Tibial nerve (tissue), 4 donors: ENCODE results near the gene NDRG3. TPM values are rescaled to one million over a fixed set of nuclear protein-coding genes. Genes with fewer than 3 reads are reported as not detected.

ENCODE experiments used
- DNase-seq, 2 donors: peaks; one replicate each; pipeline ENCODE4 v3.0.0-alpha.2; 2019; ENCODE audit warnings: low spot score in 2 of 2
- H3K27ac ChIP-seq, 4 donors: fragments of 200-600 bp; sonication (generic) in 3 of 4; one replicate each; pipeline ENCODE4 v1.5.1; 2017 to 2019; ENCODE audit warnings: mild to moderate bottlenecking in 1 of 4
- H3K27me3 ChIP-seq, 2 donors: fragments of 200-600 bp; sonication (generic) in 1 of 2; one replicate each; pipeline versions ENCODE4 v1.5.1 to v1.6.0; 2017 to 2019
- H3K36me3 ChIP-seq, 3 donors: fragments of 200-600 bp; sonication (generic); one replicate each; pipeline ENCODE4 v1.5.1; 2018 to 2019
- H3K4me1 ChIP-seq, 4 donors: fragments of 200-600 bp; sonication (generic) in 3 of 4; one replicate each; pipeline ENCODE4 v1.5.1; 2017 to 2019
- H3K4me3 ChIP-seq, 4 donors: fragments of 200-600 bp; sonication (generic) in 3 of 4; one replicate each; pipeline ENCODE4 v1.5.1; 2017 to 2019; ENCODE audit warnings: mild to moderate bottlenecking in 1 of 4, moderate library complexity in 1 of 4
- H3K9me3 ChIP-seq, 4 donors: fragments of 200-600 bp; sonication (generic) in 3 of 4; one replicate each; pipeline ENCODE4 v1.5.1; 2017 to 2019
- EP300 ChIP-seq, 2 donors: sonication (generic); formaldehyde crosslinking; IDR thresholded peaks; one replicate each; pipeline ENCODE4 v1.6.1; 2017; ENCODE audit warnings: antibody characterized with exemption in 2 of 2, mild to moderate bottlenecking in 1 of 2
- POLR2A ChIP-seq, 2 donors: fragments of 450-650 bp; IDR thresholded peaks; one replicate each; pipeline ENCODE4 v1.6.1; 2017; ENCODE audit warnings: antibody characterized with exemption in 2 of 2, mild to moderate bottlenecking in 2 of 2, moderate library complexity in 2 of 2
- whole genome bisulfite sequencing, 2 donors: methylation state at CpG; one replicate each; pipeline ENCODE4 v1.1.5; 2018; 5-methylcytosine and 5-hydroxymethylcytosine counted together
- total RNA-seq, 4 donors: library from RNA; depleted of rRNA; stranded (reverse); fragments of >200 nt; gene quantifications; one replicate each; pipeline ENCODE4 v1.1.0, GENCODE V29; 2016
- TF ChIP-seq, protein P1 (sequence below), 5 experiments: fragments of 200-600 bp in 3 of 5; fragments of 450-650 bp in 2 of 5; sonication (generic) in 3 of 5; IDR thresholded peaks; one replicate each; pipeline ENCODE4 v1.5.1; 2016 to 2019; ENCODE audit warnings: antibody characterized with exemption in 5 of 5, mild to moderate bottlenecking in 3 of 5, moderate library complexity in 2 of 5

The NDRG3 gene
- total RNA-seq, 4 donors from 2014 or later, result 13.9 to 21.9 (median 19.2) TPM

DNA sequence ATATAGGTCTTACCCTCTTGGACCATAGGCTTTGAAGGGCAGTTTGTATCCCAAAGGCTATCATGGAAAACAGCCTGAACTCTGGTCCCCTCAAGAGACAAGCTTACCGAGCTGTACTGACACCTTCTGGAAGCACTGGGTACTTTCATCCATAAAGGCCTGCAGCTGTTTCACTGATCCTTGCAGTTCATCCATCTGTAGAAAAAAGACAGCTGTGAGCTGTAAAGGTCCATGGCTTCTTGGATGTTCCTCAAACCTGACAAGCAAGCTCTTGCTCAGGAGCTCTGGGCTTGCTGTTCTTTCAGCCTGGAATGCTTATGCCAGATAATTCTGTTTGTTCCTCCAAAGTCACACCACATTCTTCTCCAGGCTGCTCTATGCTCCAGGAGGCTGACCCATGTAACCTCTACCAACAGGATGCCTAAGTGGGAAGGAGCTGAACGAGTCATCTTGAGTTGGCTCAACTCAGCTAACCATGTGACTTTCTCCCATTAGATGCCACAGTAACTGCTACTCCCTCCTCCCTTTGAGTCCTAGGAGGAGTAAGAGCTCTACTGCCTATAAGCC, 8.8 kb upstream of the NDRG3 start:
- no peak for TF ChIP-seq POLR2A (IDR thresholded peaks at IDR 0.05)
- TF ChIP-seq, protein P1, sequence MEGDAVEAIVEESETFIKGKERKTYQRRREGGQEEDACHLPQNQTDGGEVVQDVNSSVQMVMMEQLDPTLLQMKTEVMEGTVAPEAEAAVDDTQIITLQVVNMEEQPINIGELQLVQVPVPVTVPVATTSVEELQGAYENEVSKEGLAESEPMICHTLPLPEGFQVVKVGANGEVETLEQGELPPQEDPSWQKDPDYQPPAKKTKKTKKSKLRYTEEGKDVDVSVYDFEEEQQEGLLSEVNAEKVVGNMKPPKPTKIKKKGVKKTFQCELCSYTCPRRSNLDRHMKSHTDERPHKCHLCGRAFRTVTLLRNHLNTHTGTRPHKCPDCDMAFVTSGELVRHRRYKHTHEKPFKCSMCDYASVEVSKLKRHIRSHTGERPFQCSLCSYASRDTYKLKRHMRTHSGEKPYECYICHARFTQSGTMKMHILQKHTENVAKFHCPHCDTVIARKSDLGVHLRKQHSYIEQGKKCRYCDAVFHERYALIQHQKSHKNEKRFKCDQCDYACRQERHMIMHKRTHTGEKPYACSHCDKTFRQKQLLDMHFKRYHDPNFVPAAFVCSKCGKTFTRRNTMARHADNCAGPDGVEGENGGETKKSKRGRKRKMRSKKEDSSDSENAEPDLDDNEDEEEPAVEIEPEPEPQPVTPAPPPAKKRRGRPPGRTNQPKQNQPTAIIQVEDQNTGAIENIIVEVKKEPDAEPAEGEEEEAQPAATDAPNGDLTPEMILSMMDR (IDR thresholded peaks at IDR 0.05), result peak; percentile 48 to 65 (median 63)
- H3K9me3 ChIP-seq, result no peaks in the 10 kb centered on the region
- peak in 1 of 2 donors; percentile 41 for DNase-seq
- no peak overlapping the region for H3K4me3 ChIP-seq
- no peak overlapping the region for H3K27ac ChIP-seq
- H3K27me3 ChIP-seq, result no peaks in the 10 kb centered on the region
- peaks cover 0 to 67% (median 4%) of the 10 kb centered on the region in 3 donors for H3K36me3 ChIP-seq
- 0 to 3% methylated on average over 2 of the region's 2 CpGs for WGBS, 2 donors
- H3K4me1 ChIP-seq, result peaks cover 0 to 6% (median 2%) of the 10 kb centered on the region in 4 donors

DNA sequence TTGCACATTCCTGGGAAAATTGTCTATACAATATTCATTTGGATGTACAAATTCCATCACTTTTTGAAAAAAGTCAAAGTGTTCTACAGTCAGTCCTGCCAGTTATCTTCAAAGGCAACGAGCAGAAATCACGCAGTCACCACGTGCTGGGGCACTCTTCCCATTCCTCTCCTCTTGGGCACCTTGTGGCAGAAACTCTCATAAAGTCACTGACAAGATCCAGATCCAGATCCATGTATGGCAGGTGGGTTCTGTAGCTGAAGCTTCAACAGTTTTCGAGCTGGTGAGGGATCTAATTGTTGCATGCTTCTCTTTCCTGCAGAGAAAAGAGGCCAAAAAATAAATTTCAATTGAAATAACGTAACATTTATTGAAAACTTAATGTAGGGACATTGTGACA, 6.7 kb upstream of the NDRG3 start:
- no peaks in the 10 kb centered on the region for H3K27me3 ChIP-seq
- no peak for DNase-seq
- H3K27ac ChIP-seq, result no peak overlapping the region
- TF ChIP-seq POLR2A (IDR thresholded peaks at IDR 0.05), result no peak
- TF ChIP-seq EP300 (IDR thresholded peaks at IDR 0.05), result no peak
- TF ChIP-seq, protein P1 (IDR thresholded peaks at IDR 0.05), result no peak
- peaks cover 0 to 61% (median 4%) of the 10 kb centered on the region in 3 donors for H3K36me3 ChIP-seq
- no peak overlapping the region for H3K4me3 ChIP-seq
- H3K9me3 ChIP-seq, result no peaks in the 10 kb centered on the region
- peaks cover 0 to 6% (median 2%) of the 10 kb centered on the region in 4 donors for H3K4me1 ChIP-seq
- 90 to 91% methylated on average over 5 of the region's 5 CpGs for WGBS, 2 donors

DNA sequence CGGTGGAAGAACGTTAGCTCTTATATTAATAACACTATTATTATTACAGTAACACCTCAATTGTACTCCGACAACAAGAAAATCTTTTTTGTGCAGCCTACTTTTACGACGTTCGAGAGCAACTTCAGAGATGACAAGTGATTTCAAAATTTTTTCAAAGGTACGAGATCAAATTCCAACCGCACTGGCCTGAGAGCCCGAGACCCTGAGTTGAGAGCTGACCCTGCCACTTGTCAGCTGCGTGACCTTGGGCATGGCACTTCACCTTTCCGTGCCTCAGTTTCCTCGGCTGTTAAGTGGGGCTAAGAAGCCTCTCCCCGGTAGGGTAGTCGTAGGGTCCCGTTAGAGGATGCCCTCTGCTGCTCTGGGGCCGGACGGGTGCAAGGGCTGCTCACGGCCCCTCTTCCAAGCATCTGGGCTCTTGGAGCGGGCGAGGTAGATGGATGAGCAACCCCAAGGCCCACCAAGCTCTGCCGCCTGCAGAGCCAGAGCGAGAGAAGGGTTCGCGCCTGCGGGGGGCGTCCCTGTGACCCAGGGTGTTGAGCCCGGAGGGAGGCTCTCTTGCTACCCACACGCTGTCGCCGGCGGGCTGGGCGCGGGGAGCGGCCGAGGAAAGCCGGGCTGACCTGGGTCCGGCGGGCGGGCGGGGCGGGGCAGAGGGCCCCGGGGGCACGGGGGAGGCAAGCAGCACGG, 510 bp downstream of the NDRG3 start:
- Histone ChIP-seq H3K9me3 (no peaks in the 10 kb centered on the region), H3K4me1 (peaks cover 0 to 28% (median 5%) of the 10 kb centered on the region in 4 donors), H3K27ac (peak overlapping the region in 3 of 4 donors; percentile 55 to 84 (median 81)), H3K4me3 (peak overlapping the region; percentile 62 to 99 (median 86)), H3K36me3 (peaks cover 0 to 5% (median 0%) of the 10 kb centered on the region in 3 donors), H3K27me3 (no peaks in the 10 kb centered on the region)
- 4 to 11% methylated on average over 15 to 22 of the region's 44 CpGs for WGBS, 2 donors
- no peak for DNase-seq
- TF ChIP-seq EP300 (IDR thresholded peaks at IDR 0.05) (no peak), POLR2A (IDR thresholded peaks at IDR 0.05) (no peak)
- TF ChIP-seq, protein P1 (IDR thresholded peaks at IDR 0.05), result peak in 1 of 5 experiments; percentile 16

DNA sequence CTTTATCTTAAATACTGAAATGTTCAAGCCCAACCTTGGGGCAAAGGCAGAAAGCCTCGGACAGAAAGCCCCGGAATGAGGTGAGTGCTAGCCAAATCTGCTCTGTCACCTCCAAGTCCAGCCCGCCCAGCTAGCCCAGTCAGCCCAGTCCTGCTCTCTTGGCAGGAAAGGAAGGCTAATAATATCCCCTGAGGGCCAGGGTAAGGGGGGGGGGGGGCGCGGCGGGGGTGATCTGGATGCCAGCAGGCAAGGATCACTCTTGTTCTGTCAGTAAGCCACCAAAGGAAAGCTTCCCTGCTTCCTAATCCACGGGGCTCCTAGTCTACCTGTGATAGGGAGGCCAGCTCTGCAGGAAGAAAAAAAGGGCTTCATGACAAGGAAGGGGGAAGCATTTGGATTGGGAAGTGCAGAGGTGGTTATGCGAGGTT, 1.1 kb downstream of the NDRG3 start:
- H3K27me3 ChIP-seq, result no peaks in the 10 kb centered on the region
- H3K9me3 ChIP-seq, result no peaks in the 10 kb centered on the region
- H3K27ac ChIP-seq, result peak overlapping the region in 3 of 4 donors; percentile 12 to 84 (median 34)
- WGBS, 2 donors, result 14 to 15% methylated on average over 8 of the region's 8 CpGs
- peaks cover 0 to 28% (median 5%) of the 10 kb centered on the region in 4 donors for H3K4me1 ChIP-seq
- DNase-seq, result no peak
- TF ChIP-seq EP300 (IDR thresholded peaks at IDR 0.05) (no peak), POLR2A (IDR thresholded peaks at IDR 0.05) (no peak)
- TF ChIP-seq, protein P1 (IDR thresholded peaks at IDR 0.05), result no peak
- no peaks in the 10 kb centered on the region for H3K36me3 ChIP-seq
- peak overlapping the region; percentile 62 to 99 (median 86) for H3K4me3 ChIP-seq

DNA sequence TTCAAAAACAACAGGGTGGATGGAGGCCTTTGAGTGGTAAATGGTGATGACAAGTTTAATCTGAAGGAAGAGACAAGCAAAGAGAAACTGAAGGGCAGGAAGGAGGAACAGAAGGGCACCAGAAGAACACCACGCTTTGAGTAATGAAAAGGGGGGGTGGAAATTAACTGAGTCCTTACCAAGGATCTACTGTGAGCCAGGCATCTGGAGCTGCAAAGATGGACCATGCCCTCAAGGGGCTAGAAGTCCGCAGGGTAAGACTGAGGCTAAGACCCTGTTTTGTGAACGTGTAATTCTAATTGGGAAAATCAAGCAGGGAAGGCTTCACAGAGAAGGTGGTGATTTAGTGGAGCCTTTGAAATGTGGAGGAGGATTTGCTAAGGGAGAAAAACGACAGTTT, 1.6 kb downstream of the NDRG3 start:
- Histone ChIP-seq H3K4me1 (peaks cover 0 to 28% (median 5%) of the 10 kb centered on the region in 4 donors), H3K4me3 (peak overlapping the region in 1 of 4 donors; percentile 99), H3K9me3 (no peaks in the 10 kb centered on the region), H3K36me3 (no peaks in the 10 kb centered on the region), H3K27me3 (no peaks in the 10 kb centered on the region), H3K27ac (peak overlapping the region in 2 of 4 donors; percentile 12 to 84)
- no peak for DNase-seq
- TF ChIP-seq EP300 (IDR thresholded peaks at IDR 0.05) (no peak), POLR2A (IDR thresholded peaks at IDR 0.05) (no peak)
- TF ChIP-seq, protein P1 (IDR thresholded peaks at IDR 0.05), result no peak
- WGBS, 2 donors, result 62 to 69% methylated on average over 4 of the region's 4 CpGs
